ENCODE results near the gene LRRC74A.

DNA sequence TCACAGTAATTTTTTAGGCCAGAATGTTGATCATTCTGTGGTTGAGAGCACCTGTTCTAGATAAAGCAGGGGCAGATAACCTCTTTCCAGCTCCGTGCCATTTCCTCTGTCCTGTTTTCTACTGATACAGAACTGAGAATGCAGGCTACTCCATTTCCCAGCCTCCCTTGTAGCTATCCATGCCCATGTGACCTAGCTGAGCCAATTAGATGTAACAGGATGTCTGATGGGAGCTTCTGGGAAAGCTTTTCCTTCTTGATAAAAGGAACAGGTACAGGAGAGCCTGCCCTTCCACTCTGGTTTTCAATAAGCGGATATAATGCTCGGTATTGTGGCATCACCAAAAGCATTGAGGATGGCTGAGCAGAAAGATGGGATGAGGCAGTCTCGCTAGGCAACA, 54.2 kb downstream of the LRRC74A start:
- TF ChIP-seq PATZ1 (CRISPR knock-in tag; IDR thresholded peaks at IDR 0.05; ENCODE audit: borderline replicate concordance) (no peak), BACH2 (CRISPR knock-in tag; IDR thresholded peaks at IDR 0.05; ENCODE audit: borderline replicate concordance) (no peak), CSDC2 (CRISPR knock-in tag; IDR thresholded peaks at IDR 0.05) (no peak), ZFP3 (CRISPR knock-in tag; IDR thresholded peaks at IDR 0.05) (no peak), ZFP30 (CRISPR knock-in tag; IDR thresholded peaks at IDR 0.05) (no peak), OSR1 (CRISPR knock-in tag; IDR thresholded peaks at IDR 0.05) (no peak), POU6F1 (CRISPR knock-in tag; IDR thresholded peaks at IDR 0.05; ENCODE audit: borderline replicate concordance, low read depth) (no peak), GLIS3 (CRISPR knock-in tag; IDR thresholded peaks at IDR 0.05) (no peak), ARNTL (CRISPR knock-in tag; IDR thresholded peaks at IDR 0.05; ENCODE audit: borderline replicate concordance, low read depth) (no peak), ESRRG (CRISPR knock-in tag; IDR thresholded peaks at IDR 0.05) (no peak), RARB (CRISPR knock-in tag; IDR thresholded peaks at IDR 0.05) (no peak), ZNF565 (CRISPR knock-in tag; conservative IDR thresholded peaks at IDR 0.05; ENCODE audit: low read depth) (no peak), CSRNP3 (CRISPR knock-in tag; IDR thresholded peaks at IDR 0.05) (no peak)
- TF ChIP-seq, protein P1, sequence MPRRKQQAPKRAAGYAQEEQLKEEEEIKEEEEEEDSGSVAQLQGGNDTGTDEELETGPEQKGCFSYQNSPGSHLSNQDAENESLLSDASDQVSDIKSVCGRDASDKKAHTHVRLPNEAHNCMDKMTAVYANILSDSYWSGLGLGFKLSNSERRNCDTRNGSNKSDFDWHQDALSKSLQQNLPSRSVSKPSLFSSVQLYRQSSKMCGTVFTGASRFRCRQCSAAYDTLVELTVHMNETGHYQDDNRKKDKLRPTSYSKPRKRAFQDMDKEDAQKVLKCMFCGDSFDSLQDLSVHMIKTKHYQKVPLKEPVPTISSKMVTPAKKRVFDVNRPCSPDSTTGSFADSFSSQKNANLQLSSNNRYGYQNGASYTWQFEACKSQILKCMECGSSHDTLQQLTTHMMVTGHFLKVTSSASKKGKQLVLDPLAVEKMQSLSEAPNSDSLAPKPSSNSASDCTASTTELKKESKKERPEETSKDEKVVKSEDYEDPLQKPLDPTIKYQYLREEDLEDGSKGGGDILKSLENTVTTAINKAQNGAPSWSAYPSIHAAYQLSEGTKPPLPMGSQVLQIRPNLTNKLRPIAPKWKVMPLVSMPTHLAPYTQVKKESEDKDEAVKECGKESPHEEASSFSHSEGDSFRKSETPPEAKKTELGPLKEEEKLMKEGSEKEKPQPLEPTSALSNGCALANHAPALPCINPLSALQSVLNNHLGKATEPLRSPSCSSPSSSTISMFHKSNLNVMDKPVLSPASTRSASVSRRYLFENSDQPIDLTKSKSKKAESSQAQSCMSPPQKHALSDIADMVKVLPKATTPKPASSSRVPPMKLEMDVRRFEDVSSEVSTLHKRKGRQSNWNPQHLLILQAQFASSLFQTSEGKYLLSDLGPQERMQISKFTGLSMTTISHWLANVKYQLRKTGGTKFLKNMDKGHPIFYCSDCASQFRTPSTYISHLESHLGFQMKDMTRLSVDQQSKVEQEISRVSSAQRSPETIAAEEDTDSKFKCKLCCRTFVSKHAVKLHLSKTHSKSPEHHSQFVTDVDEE (CRISPR knock-in tag; IDR thresholded peaks at IDR 0.05) = no peak

All from SK-N-SH treated with all-trans-retinoic acid at 6 μM for 48 hours (cell line).